Small intestine (tissue), 7 donors: ENCODE data around the gene ADGRG2. TPM values are rescaled to one million over a fixed set of nuclear protein-coding genes. Genes with fewer than 3 reads are reported as not detected.

Experiments
- DNase-seq, 2 donors: peaks; one replicate each; pipeline versions ENCODE4 v3.0.0 to v3.0.0-alpha.2; 2013
- FAIRE-seq: peaks from 2 replicates; lab custom pipeline; 2012; peaks lifted over from hg19 to GRCh38; lab: Jason Lieb, UNC
- H3K27ac ChIP-seq, 3 donors: one replicate each; pipeline ENCODE4 v1.5.1; 2013; ENCODE audit warnings: low read length in 2 of 3, mild to moderate bottlenecking in 2 of 3, control low read depth in 1 of 3, inconsistent platforms in 1 of 3, low read depth in 1 of 3, moderate library complexity in 1 of 3
- H3K27me3 ChIP-seq, 3 donors: one replicate each; pipeline ENCODE4 v1.6.1; 2013; ENCODE audit warnings: low read length in 3 of 3, inconsistent platforms in 1 of 3; ENCODE audit not compliant: control insufficient read depth in 3 of 3, insufficient read depth in 3 of 3
- H3K36me3 ChIP-seq, 3 donors: one replicate each; pipeline ENCODE4 v1.6.1; 2013; ENCODE audit warnings: low read length in 3 of 3, inconsistent platforms in 1 of 3, low read depth in 1 of 3, mild to moderate bottlenecking in 1 of 3, moderate library complexity in 1 of 3; ENCODE audit not compliant: control insufficient read depth in 3 of 3, insufficient read depth in 2 of 3
- H3K4me1 ChIP-seq, 3 donors: one replicate each; pipeline ENCODE4 v1.6.1; 2013; ENCODE audit warnings: low read length in 2 of 3, inconsistent platforms in 1 of 3, low read depth in 1 of 3, mild to moderate bottlenecking in 1 of 3, moderate library complexity in 1 of 3; ENCODE audit not compliant: control insufficient read depth in 3 of 3, insufficient read depth in 2 of 3
- H3K4me3 ChIP-seq, 3 donors: one replicate each; pipeline ENCODE4 v1.5.1; 2013; ENCODE audit warnings: low read length in 3 of 3, control low read depth in 1 of 3, inconsistent platforms in 1 of 3, low read depth in 1 of 3, mild to moderate bottlenecking in 1 of 3, moderate library complexity in 1 of 3
- H3K9me3 ChIP-seq, 2 donors: one replicate each; pipeline ENCODE4 v1.6.1; 2013; ENCODE audit warnings: low read depth in 1 of 2, low read length in 1 of 2; ENCODE audit not compliant: control insufficient read depth in 2 of 2, insufficient read depth in 1 of 2
- WGBS, 3 donors: extraction: QIAGEN DNeasy Blood & Tissue Kit; methylation state at CpG; one replicate each; pipeline ENCODE4 v1.1.7; 2013; 5-methylcytosine and 5-hydroxymethylcytosine counted together
- polyA plus RNA-seq, 4 donors: library from polyadenylated mRNA; stranded (reverse) in 3 of 4; unstranded in 1 of 4; fragments of 200-250 nt in 3 of 4; fragments of 120-200 nt in 1 of 4; gene quantifications; one replicate each; pipeline versions ENCODE4 v1.2.1 to v1.2.3, GENCODE V29; 2013
- donor health status: healthy with polysubstance abuse.
- donor health status: control.
- donor health status: control.
- donor health status: Bipolar disorder and iron deficiency.
- donor health status: healthy.

Gene ADGRG2
- polyA plus RNA-seq, 4 donors: under 0.01 to 1.6 (median 0.27) TPM

DNA sequence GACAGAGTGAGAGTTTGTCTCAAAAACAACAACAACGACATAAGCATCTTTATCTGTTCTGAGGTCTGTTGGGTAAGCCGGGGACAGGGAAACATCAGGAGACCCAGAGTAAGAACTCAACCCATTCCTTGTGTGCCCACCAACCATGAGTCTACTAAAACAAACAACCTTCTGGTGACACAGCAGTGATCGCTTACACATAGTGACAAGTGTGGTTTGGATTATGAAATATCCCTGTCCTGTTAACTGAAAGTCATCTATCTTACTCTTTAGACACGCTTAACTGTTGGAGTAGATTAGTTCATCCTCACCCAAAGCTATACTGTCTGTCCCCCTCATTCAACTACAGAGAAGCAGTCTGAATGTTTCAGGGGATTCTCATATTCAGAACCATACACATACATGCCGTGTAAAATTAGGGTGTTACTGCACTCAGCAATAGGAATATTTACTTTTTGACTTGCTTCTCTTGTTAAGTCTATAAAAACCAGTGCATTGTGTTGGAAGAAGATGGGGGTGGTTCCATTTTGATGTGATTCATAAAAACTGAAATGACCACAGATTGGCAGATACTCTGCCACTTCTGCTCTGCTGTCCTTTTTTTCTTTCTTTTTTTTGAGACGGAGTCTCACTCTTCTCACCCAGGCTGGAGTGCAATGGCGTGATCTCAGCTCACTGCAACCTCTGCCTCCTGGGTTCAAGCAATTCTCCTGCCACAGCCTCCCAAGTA is 165.8 kb downstream of the ADGRG2 start:
- H3K27ac ChIP-seq: no peak overlapping the region
- FAIRE-seq: no peak
- 88 to 94% (median 90%) methylated on average over 7 of the region's 7 CpGs for WGBS, 3 donors

GRCh38 chrX:18955676-18956075 is 166.6 kb downstream of the ADGRG2 start:
- Histone ChIP-seq H3K36me3 (peaks cover 0 to 21% (median 0%) of the 10 kb centered on the region in 3 donors), H3K9me3 (no peaks in the 10 kb centered on the region), H3K27ac (no peak overlapping the region), H3K27me3 (no peaks in the 10 kb centered on the region), H3K4me3 (no peak overlapping the region), H3K4me1 (no peaks in the 10 kb centered on the region)
- WGBS, 3 donors: 94 to 96% (median 96%) methylated on average over 4 of the region's 4 CpGs
- no peak for DNase-seq
- FAIRE-seq: no peak

More for the DNA sequence above, 165.8 kb downstream of the ADGRG2 start:
- no peaks in the 10 kb centered on the region for H3K27me3 ChIP-seq
- H3K9me3 ChIP-seq: no peaks in the 10 kb centered on the region
- H3K4me3 ChIP-seq: no peak overlapping the region
- peaks cover 0 to 14% (median 0%) of the 10 kb centered on the region in 3 donors for H3K36me3 ChIP-seq
- no peak for DNase-seq
- H3K4me1 ChIP-seq: no peaks in the 10 kb centered on the region

DNA sequence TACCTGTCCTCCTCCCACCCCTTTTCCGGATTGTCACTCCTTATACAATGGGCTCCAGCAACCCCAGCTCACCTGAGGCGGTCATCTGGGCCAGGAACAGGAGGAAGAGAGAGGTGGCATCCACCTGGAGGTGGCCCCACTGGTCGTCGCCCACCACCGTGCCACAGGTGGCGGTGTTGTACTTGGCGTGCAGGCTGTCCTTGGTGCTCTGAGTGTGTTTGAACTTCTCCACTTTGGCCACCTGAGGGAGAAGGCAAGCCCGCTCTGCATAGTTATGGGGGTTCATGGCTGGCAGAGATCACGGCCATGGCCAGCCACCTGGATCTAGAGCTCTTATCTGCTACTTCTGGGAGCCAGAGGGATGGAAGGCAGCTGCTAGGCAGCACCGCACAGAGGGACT is 171.2 kb downstream of the ADGRG2 start:
- WGBS, 3 donors: 78 to 97% (median 91%) methylated on average over 9 to 10 of the region's 10 CpGs
- DNase-seq: no peak
- Histone ChIP-seq H3K27ac (no peak overlapping the region), H3K27me3 (no peaks in the 10 kb centered on the region), H3K9me3 (no peaks in the 10 kb centered on the region), H3K4me3 (no peak overlapping the region), H3K4me1 (peaks cover 0 to 10% (median 0%) of the 10 kb centered on the region in 3 donors), H3K36me3 (peaks cover 0 to 41% (median 0%) of the 10 kb centered on the region in 3 donors)
- FAIRE-seq: no peak

GRCh38 chrX:18949944-18950301 is 172.3 kb downstream of the ADGRG2 start:
- Histone ChIP-seq H3K27ac (peak overlapping the region in 1 of 3 donors; percentile 51), H3K27me3 (no peaks in the 10 kb centered on the region), H3K4me3 (no peak overlapping the region), H3K9me3 (no peaks in the 10 kb centered on the region), H3K4me1 (peaks cover 0 to 10% (median 0%) of the 10 kb centered on the region in 3 donors), H3K36me3 (peaks cover 0 to 41% (median 0%) of the 10 kb centered on the region in 3 donors)
- DNase-seq (no peak), FAIRE-seq (no peak)
- WGBS, 3 donors: 87 to 93% (median 88%) methylated on average over 8 of the region's 8 CpGs

DNA sequence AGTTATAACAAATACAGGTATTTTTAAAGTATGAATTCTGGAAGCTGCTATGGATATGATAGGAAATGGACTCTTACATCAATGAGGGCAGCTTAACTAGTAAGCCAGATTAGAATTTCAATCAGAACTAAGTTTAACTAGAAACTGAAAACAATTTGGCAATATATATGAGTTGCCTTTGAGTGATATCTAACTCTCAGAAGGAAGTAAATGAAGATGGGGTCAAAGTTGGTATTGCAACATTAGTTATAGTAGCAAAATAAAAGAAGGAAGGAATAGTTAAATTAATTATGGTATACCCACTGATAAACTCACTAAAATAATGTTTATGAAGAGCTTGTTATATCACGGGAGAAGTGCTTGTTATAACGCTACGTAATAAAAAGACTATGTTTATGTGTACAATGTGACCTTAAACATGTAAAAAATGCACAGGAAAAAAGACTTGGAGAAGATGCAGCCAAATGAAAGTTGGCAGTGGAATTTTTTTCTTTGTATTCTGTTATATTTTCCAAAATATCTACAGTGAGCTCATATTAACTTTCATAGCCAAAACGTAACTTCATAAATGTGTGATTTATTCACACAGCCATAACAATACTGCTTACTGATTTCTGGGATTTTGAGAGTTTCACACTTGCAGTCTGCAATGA is 172.9 kb downstream of the ADGRG2 start:
- H3K4me3 ChIP-seq: no peak overlapping the region
- FAIRE-seq (peak; percentile 65), DNase-seq (peak; percentile 52 to 60)
- H3K27me3 ChIP-seq: no peaks in the 10 kb centered on the region
- no peaks in the 10 kb centered on the region for H3K9me3 ChIP-seq
- 37 to 54% (median 52%) methylated on average over 4 of the region's 4 CpGs for WGBS, 3 donors
- peak overlapping the region in 1 of 3 donors; percentile 80 for H3K27ac ChIP-seq
- peaks cover 0 to 10% (median 0%) of the 10 kb centered on the region in 3 donors for H3K4me1 ChIP-seq
- H3K36me3 ChIP-seq: peaks cover 0 to 41% (median 0%) of the 10 kb centered on the region in 3 donors

- 89 to 95% (median 92%) methylated on average over 4 of the region's 4 CpGs for WGBS, 3 donors
- peak overlapping the region in 1 of 3 donors; percentile 33 for H3K27ac ChIP-seq
- DNase-seq (peak in 1 of 2 donors; percentile 38), FAIRE-seq (no peak)
- peaks cover 0 to 46% (median 0%) of the 10 kb centered on the region in 3 donors for H3K36me3 ChIP-seq
- H3K9me3 ChIP-seq: no peaks in the 10 kb centered on the region
- no peak overlapping the region for H3K4me3 ChIP-seq
- H3K4me1 ChIP-seq: peaks cover 0 to 10% (median 0%) of the 10 kb centered on the region in 3 donors
- H3K27me3 ChIP-seq: no peaks in the 10 kb centered on the region
These were observed 175.7 kb downstream of the ADGRG2 start for GRCh38 chrX:18946611-18947010.

GRCh38 chrX:18946157-18946556 is 176.1 kb downstream of the ADGRG2 start:
- 91 to 97% (median 96%) methylated on average over 6 of the region's 6 CpGs for WGBS, 3 donors
- peaks cover 0 to 47% (median 0%) of the 10 kb centered on the region in 3 donors for H3K36me3 ChIP-seq
- FAIRE-seq: no peak
- H3K27me3 ChIP-seq: no peaks in the 10 kb centered on the region
- H3K4me1 ChIP-seq: peaks cover 0 to 10% (median 0%) of the 10 kb centered on the region in 3 donors
- no peak for DNase-seq
- peak overlapping the region in 1 of 3 donors; percentile 33 for H3K27ac ChIP-seq
- H3K9me3 ChIP-seq: no peaks in the 10 kb centered on the region
- H3K4me3 ChIP-seq: no peak overlapping the region

GRCh38 chrX:18945483-18945882 is 176.8 kb downstream of the ADGRG2 start:
- H3K4me1 ChIP-seq: peaks cover 0 to 10% (median 0%) of the 10 kb centered on the region in 3 donors
- no peaks in the 10 kb centered on the region for H3K27me3 ChIP-seq
- DNase-seq (no peak), FAIRE-seq (no peak)
- no peak overlapping the region for H3K4me3 ChIP-seq
- H3K36me3 ChIP-seq: peaks cover 0 to 44% (median 0%) of the 10 kb centered on the region in 3 donors
- 87 to 93% (median 91%) methylated on average over 2 of the region's 2 CpGs for WGBS, 3 donors
- no peak overlapping the region for H3K27ac ChIP-seq
- H3K9me3 ChIP-seq: no peaks in the 10 kb centered on the region
